ENCODE results near the gene CFLAR.
"Not testable (repeated sequence)": the region's sequence is repeated elsewhere in the genome, so short reads cannot be mapped to it uniquely, and the experiment has no call there.

Gene CFLAR

DNA sequence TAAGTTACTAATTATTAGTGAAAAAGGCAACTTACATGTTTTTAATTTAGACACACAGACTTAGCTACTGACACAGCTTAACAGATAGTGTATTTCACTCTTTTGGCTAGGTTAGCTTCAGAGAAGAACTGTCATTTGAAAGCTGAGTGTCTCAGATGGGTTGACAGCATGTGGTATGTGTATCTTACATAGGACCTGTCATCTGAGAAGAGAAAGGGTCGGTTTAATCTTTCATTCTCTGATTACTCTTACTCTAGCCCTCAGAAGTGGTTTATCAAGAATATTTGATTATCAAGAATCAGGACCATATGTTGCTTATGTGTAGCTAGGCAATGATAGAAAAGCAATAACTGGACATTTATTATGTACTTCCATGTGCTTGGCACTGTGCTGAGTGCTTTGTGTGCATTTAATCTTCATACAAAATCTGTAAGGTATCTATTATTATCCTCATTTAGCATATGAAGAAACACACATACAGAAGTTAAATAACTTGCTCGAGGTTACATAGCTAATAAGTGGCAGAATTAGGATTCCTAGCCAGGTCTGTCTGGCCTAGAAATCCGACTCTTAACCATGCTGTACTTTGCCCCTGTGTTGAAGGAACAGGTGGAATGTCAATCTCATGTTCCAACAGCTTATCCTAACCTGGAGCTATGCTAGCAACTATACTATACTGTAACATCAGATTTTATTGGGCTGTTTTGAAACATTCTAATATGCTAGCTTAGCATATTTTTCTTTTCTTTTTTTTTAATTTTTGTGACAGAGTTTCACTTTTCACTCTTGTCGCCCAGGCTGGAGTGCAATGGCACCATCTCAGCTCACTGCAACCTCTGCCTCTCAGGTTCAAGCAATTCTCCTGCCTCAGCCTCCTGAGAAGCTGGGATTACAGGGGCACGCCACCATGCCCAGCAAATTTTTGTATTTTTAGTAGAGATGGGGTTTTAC, 28.4 kb downstream of the CFLAR start:
- no peak overlapping the region for H3K4me2 ChIP-seq
- no peaks in the 10 kb centered on the region for H3K4me1 ChIP-seq
- H4K20me1 ChIP-seq = no peaks in the 10 kb centered on the region
- H3K9me3 ChIP-seq = no peaks in the 10 kb centered on the region
- H3K27me3 ChIP-seq = no peaks in the 10 kb centered on the region
- H3K27ac ChIP-seq = no peak overlapping the region
- no peak overlapping the region for H3K9ac ChIP-seq
- H3K4me3 ChIP-seq = no peak overlapping the region
- peaks cover 50% of the 10 kb centered on the region for H3K36me3 ChIP-seq
- TF ChIP-seq Cebpa-rat (IDR thresholded peaks at IDR 0.05) = no peak

DNA sequence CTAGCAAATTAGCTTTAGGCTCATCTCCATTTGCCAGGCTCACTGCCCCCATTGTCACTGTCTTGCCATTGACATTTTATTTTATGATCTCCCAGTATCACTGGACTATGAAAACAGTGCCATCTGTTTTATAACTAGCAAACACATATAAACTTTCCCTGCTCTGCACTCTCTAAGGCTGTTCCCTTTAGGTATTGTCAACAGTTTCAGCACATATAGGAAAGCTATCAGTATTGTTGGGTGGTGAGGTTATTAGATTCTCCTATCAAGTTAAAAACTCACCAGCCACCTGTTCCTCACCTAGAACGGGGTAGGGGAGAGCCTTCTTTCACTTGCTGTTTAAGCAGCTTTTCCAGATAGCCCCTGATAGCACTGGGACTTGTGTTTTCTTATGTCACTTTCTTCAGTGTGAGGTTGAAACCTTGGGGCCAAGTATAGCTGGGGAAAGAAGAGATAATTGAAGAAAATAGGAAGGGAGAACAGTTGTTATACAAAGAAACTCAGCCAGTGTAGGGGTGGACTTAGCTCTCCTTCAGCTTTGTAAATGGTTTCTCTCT, 32.5 kb downstream of the CFLAR start:
- Histone ChIP-seq H3K36me3 (peaks cover 57% of the 10 kb centered on the region), H3K4me1 (no peaks in the 10 kb centered on the region), H3K4me3 (no peak overlapping the region), H3K27ac (no peak overlapping the region), H3K9me3 (no peaks in the 10 kb centered on the region), H3K9ac (no peak overlapping the region), H4K20me1 (no peaks in the 10 kb centered on the region), H3K27me3 (no peaks in the 10 kb centered on the region), H3K4me2 (no peak overlapping the region)
- TF ChIP-seq Cebpa-rat (IDR thresholded peaks at IDR 0.05) = no peak

DNA sequence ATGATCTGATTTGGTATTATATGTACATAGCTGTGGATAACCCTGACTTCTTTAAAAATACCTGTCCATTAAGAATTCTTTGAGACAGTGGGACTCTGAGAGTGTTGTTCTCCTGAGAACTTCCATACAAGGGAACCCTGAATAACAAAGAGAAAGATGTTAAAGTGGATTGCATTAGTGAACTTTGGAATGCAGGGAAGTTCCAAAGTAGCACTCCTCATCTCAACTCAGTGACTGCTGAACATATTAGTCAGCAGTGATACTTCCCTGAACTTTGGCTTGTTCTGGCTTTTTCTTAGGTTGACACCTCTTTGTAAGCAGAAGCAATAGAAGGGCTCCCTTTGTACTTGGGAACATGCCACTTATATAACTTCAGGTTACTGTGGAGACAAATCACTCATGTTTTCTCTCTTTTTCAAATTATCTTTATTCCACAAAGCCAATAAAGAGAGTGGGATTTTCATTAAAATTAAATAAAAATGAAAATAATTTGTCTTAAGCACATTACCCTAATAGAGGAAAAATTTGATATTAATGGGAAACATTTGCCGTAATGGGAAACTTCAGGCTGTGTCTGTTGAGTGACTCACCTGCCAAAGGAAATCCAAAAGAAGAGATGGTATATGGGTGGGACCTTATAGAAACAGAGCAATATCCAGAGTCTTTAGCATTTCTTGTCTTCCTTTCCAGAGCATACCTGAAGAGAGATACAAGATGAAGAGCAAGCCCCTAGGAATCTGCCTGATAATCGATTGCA, 33.3 kb downstream of the CFLAR start:
- no peak overlapping the region for H3K27ac ChIP-seq
- no peak overlapping the region for H3K4me2 ChIP-seq
- H3K9ac ChIP-seq = no peak overlapping the region
- H3K27me3 ChIP-seq = no peaks in the 10 kb centered on the region
- H3K9me3 ChIP-seq = no peaks in the 10 kb centered on the region
- no peak for TF ChIP-seq Cebpa-rat (IDR thresholded peaks at IDR 0.05)
- no peaks in the 10 kb centered on the region for H3K4me1 ChIP-seq
- no peaks in the 10 kb centered on the region for H4K20me1 ChIP-seq
- no peak overlapping the region for H3K4me3 ChIP-seq
- peaks cover 59% of the 10 kb centered on the region for H3K36me3 ChIP-seq

DNA sequence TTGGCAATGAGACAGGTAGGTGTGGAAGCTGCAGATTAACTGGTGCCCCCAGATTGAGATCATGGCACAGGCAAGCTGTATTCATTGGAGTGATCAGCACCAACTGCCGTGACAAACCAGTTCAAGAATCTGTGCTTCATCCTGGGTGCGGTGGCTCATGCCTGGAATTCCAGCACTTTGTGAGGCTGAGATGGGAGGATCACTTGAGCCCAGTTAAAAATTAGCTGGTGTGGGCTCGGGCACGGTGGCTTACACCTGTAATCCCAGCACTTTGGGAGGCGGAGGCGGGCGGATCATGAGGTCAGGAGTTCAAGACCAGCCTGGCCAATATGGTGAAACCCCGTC, 33.8 kb downstream of the CFLAR start:
- not testable (repeated sequence) for H4K20me1 ChIP-seq, H3K4me1 ChIP-seq, H3K27me3 ChIP-seq, H3K9ac ChIP-seq, H3K9me3 ChIP-seq, H3K27ac ChIP-seq, H3K4me2 ChIP-seq, H3K4me3 ChIP-seq
- H3K36me3 ChIP-seq = peaks cover 65% of the 10 kb centered on the region

DNA sequence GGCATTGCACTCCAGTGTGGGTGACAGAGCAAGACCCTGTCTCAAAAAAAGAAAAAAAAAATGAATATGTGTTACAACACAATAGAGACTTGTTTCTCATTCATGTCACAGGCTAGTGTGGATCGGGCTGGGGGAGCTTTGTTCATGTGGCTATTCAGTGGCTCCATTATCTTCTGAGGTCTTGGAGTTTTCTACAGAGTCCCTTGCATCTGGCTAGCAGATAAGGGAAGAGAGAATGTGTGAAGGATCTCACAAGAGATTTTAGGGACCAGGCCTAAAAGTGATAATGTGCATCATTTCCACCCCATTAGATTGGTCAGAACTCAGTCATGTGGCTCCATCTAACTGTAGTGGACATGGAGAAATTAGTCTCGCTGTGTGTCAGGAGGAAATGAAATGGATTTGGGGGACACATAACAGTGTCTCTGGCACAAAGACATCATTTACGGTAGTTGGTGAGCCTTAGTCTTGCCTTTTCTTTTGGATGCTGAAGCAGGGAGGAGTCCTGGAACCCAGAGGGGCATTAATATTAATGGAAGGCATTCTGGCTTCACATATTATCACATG, 34.6 kb downstream of the CFLAR start:
- H3K4me3 ChIP-seq = no peak overlapping the region
- no peaks in the 10 kb centered on the region for H3K9me3 ChIP-seq
- no peak overlapping the region for H3K9ac ChIP-seq
- H3K36me3 ChIP-seq = peaks cover 70% of the 10 kb centered on the region
- H3K4me2 ChIP-seq = no peak overlapping the region
- no peak for TF ChIP-seq Cebpa-rat (IDR thresholded peaks at IDR 0.05)
- no peaks in the 10 kb centered on the region for H3K4me1 ChIP-seq
- H3K27me3 ChIP-seq = no peaks in the 10 kb centered on the region
- no peaks in the 10 kb centered on the region for H4K20me1 ChIP-seq
- H3K27ac ChIP-seq = no peak overlapping the region

DNA sequence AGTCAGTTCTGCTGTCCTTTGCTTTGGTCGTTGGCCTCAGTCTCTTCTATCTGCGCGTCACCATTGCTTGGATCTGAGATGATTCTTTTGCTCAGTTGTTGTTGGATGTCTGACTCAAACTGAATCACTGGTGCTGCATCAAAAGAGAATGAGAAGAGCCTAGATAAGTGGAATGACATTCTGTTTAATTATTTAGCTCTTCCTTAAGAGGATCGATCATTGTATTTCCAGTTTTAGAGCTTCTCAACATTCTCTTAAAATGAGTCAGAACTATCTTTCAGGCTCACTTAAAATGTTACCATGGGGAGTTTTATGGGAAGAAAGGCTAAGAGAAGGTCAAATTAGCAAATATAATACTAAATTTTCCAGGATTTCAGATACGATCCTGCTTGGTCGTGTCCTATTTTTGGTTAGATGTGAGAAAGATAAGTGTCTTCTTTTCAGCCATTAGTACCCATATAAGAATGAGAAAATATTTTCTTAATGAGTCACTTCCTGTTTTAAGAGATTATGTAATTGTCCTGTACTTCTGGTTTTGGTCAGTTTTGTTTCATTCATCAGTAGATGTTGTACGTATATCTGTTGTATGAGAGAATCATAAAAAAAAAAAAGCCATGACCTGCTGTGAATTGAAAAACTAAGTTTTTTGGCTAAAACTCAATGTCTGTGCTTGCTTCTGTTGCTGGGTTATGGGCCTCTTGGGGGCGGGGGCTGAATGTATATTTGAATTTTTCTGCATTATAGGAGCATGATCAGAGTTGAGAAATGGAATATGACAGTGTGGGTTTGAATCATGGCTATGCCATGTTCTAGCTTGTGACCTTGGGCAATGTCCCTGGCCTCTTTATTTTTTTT, 35.4 kb downstream of the CFLAR start:
- Histone ChIP-seq H3K4me3 (no peak overlapping the region), H3K4me1 (no peaks in the 10 kb centered on the region), H3K9me3 (no peaks in the 10 kb centered on the region), H3K27me3 (no peaks in the 10 kb centered on the region), H3K36me3 (peaks cover 69% of the 10 kb centered on the region), H3K9ac (no peak overlapping the region), H4K20me1 (no peaks in the 10 kb centered on the region), H3K4me2 (no peak overlapping the region), H3K27ac (no peak overlapping the region)
- TF ChIP-seq Cebpa-rat (IDR thresholded peaks at IDR 0.05) = no peak

DNA sequence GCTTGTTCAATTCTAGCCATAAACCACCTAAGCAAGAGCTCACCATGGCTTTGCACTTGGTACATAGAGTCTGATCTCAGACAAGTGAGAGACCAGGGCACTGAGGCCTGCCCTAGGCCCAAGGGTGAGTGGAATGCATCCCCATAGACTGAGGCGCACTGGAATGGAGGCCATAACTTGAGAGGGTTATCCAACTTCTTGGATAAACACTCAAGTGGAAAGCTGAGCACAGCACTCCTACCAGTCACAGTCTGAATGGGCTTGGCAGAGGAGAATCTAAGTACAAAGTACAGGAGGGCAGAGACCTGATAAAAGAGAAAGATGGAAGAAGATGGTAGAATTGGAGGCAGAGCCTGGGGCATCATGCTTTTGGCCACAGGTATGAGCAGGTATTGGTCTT, 36.6 kb downstream of the CFLAR start:
- Histone ChIP-seq H3K4me1 (peaks cover 6% of the 10 kb centered on the region), H3K9ac (no peak overlapping the region), H3K27ac (no peak overlapping the region), H3K4me3 (no peak overlapping the region), H3K4me2 (no peak overlapping the region), H3K36me3 (peaks cover 66% of the 10 kb centered on the region), H3K9me3 (no peaks in the 10 kb centered on the region), H4K20me1 (no peaks in the 10 kb centered on the region), H3K27me3 (no peaks in the 10 kb centered on the region)
- no peak for TF ChIP-seq Cebpa-rat (IDR thresholded peaks at IDR 0.05)

DNA sequence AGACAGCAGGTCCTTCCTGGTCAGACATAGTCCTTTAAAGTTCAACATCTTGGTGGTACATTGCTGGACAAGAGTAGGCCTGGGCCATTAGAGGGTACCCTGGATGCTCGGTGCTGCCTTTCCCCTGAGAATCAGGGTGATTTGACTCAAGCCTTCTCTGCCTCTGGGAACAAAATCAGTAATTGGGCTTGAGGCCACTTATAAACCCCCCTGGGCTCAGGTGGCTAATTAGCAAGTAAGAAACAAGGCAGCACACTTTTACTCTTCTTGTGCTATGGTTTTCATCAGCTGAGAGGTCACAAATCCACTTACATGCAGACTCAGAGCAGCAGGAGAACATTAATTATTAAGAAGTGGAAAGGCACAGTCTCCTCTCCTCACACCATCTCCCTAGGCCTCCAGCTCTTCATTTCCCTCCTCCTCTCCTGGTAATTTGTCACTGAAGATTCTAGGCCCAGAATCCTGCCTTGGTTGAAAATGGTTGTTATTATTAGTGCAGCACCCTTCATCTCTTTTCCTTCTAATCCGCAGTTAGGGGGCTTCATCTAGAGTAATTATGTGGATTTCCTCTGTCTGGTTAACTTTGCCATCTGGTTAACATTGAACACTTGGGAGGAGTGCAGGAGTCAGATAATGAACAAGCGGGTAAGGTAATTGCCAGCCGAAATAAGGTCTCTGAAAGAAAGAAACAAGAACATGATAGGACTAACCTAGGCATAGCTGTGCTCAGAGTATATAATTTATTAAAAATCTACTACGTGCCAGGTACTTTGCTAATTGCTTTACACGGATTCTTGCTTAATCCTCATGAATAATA, 37.2 kb downstream of the CFLAR start:
- peaks cover 13% of the 10 kb centered on the region for H3K4me1 ChIP-seq
- H3K9me3 ChIP-seq = no peaks in the 10 kb centered on the region
- no peak overlapping the region for H3K27ac ChIP-seq
- H3K36me3 ChIP-seq = peaks cover 66% of the 10 kb centered on the region
- no peak overlapping the region for H3K9ac ChIP-seq
- H4K20me1 ChIP-seq = no peaks in the 10 kb centered on the region
- no peak for TF ChIP-seq Cebpa-rat (IDR thresholded peaks at IDR 0.05)
- no peak overlapping the region for H3K4me3 ChIP-seq
- H3K27me3 ChIP-seq = no peaks in the 10 kb centered on the region
- no peak overlapping the region for H3K4me2 ChIP-seq

All from BLaER1 (cell line).